WI38 (cell line): ENCODE results near the gene KIAA1549.
"Not testable (repeated sequence)": the region's sequence is repeated elsewhere in the genome, so short reads cannot be mapped to it uniquely, and the experiment has no call there.

Experiments used
- H3K4me3 ChIP-seq: 2 replicates; pipeline ENCODE4 v1.5.1; 2011; ENCODE audit warnings: low read depth, mild to moderate bottlenecking, control low read depth, low read length
- CTCF ChIP-seq: IDR thresholded peaks from 2 replicates; pipeline ENCODE4 v1.5.1; 2012; ENCODE audit warnings: low read depth, mild to moderate bottlenecking, control low read depth, low read length

The KIAA1549 gene

GRCh38 chr7:138797715-138798320 lies 183.4 kb downstream of the KIAA1549 start, which contains the start of the genes ATP6V0A4 and TMEM213:
Gene ATP6V0A4, minus strand, starts transcription at chr7:138798196. Its CDS starts 26,949 bp downstream, at chr7:138771247.
Gene TMEM213, plus strand, starts transcription at chr7:138797994. Its CDS starts 111 bp downstream, at chr7:138798105.
- no peak within 1 kb of the TSS for H3K4me3 ChIP-seq
- no peak for TF ChIP-seq CTCF

- H3K4me3 ChIP-seq: not testable (repeated sequence)
Measured at GRCh38 chr7:138797046-138797445, 184.1 kb downstream of the KIAA1549 start.

- TF ChIP-seq CTCF: no peak
- H3K4me3 ChIP-seq: no peak overlapping the region
Measured at GRCh38 chr7:138796038-138796615, 185.1 kb downstream of the KIAA1549 start.

- TF ChIP-seq CTCF: no peak
- H3K4me3 ChIP-seq: no peak overlapping the region
Measured at GRCh38 chr7:138785587-138786437, 195.4 kb downstream of the KIAA1549 start.

- H3K4me3 ChIP-seq: no peak overlapping the region
- no peak for TF ChIP-seq CTCF
Measured at GRCh38 chr7:138784692-138785091, 196.5 kb downstream of the KIAA1549 start.
